B cell (primary cell): ENCODE measurements around the gene CCDC9B. TPM values are rescaled to one million over a fixed set of nuclear protein-coding genes. Genes with fewer than 3 reads are reported as not detected.

Experiments
- ATAC-seq: fragments of 200-7000 bp; cut with Tn5 transposase; one replicate; pipeline ENCODE4 v1.10.0; 2021; ENCODE audit warnings: low read depth, mild to moderate bottlenecking, moderate number of reproducible peaks, moderate library complexity
- CTCF ChIA-PET: fragments of 350-600 bp; sonication (Branson Sonifier 250); formaldehyde crosslinking; loops from one replicate; lab custom pipeline; 2021; ENCODE audit warnings: antibody characterized with exemption, inconsistent platforms; lab: Charles Lee
- POLR2A ChIA-PET: fragments of 350-600 bp; sonication (Branson Sonifier 250); formaldehyde crosslinking; loops from one replicate; lab custom pipeline; 2021; ENCODE audit warnings: antibody characterized with exemption; lab: Charles Lee
- DNase-seq: peaks from one replicate; pipeline ENCODE4 v3.0.0; 2013
- H2AFZ ChIP-seq: 2 replicates; pipeline ENCODE4 v1.6.1; 2012; ENCODE audit warnings: mild to moderate bottlenecking, low read depth, low read length; ENCODE audit not compliant: insufficient read depth, poor library complexity, severe bottlenecking
- H3K27ac ChIP-seq, 2 donors: 1 replicate in 1 of 2; 2 replicates in 1 of 2; pipeline ENCODE4 v1.5.1; 2012 to 2013; ENCODE audit warnings: low read length in 2 of 2, mild to moderate bottlenecking in 2 of 2, moderate library complexity in 1 of 2
- H3K27me3 ChIP-seq, 4 experiments: fragments of 200-600 bp in 1 of 4; sonication (generic) in 1 of 4; replicated peaks in 1 of 4; 1 replicate in 2 of 4; 2 replicates in 2 of 4; pipeline versions ENCODE4 v1.6.1 to v1.7.0; 2013 to 2016; ENCODE audit warnings: low read length in 3 of 4, mild to moderate bottlenecking in 2 of 4, mixed read lengths in 1 of 4, moderate library complexity in 1 of 4; ENCODE audit not compliant: insufficient read depth in 4 of 4, control insufficient read depth in 3 of 4; ENCODE audit errors: control extremely low read depth in 1 of 4
- H3K36me3 ChIP-seq, 2 experiments: replicated peaks in 1 of 2; 1 replicate in 1 of 2; 2 replicates in 1 of 2; pipeline versions ENCODE4 v1.6.1 to v1.7.1; 2013; ENCODE audit warnings: low read length in 1 of 2; ENCODE audit not compliant: insufficient read depth in 2 of 2, control insufficient read depth in 1 of 2; ENCODE audit errors: control extremely low read depth in 1 of 2, extremely low read depth in 1 of 2
- H3K4me1 ChIP-seq, 2 donors: fragments of 200-600 bp in 1 of 2; sonication (generic) in 1 of 2; 1 replicate in 1 of 2; 2 replicates in 1 of 2; pipeline versions ENCODE4 v1.5.1 to v1.6.1; 2013 to 2017; ENCODE audit warnings: low read length in 2 of 2; ENCODE audit not compliant: control insufficient read depth in 2 of 2, insufficient read depth in 2 of 2
- H3K4me2 ChIP-seq: replicated peaks from 2 replicates; pipeline ENCODE3; 2012; ENCODE audit warnings: mild to moderate bottlenecking, low read depth, low read length; ENCODE audit not compliant: poor library complexity, severe bottlenecking
- H3K4me3 ChIP-seq, 5 experiments: fragments of 200-600 bp in 1 of 5; sonication (generic) in 1 of 5; 1 replicate in 3 of 5; 2 replicates in 2 of 5; pipeline versions ENCODE4 v1.5.1 to v1.7.0; 2011 to 2016; ENCODE audit warnings: low read length in 4 of 5, mild to moderate bottlenecking in 4 of 5, low read depth in 2 of 5, control low read depth in 1 of 5, moderate library complexity in 1 of 5; ENCODE audit not compliant: insufficient read depth in 1 of 5; ENCODE audit errors: control extremely low read depth in 1 of 5, extremely low read depth in 1 of 5
- H3K79me2 ChIP-seq: fragments of 200-600 bp; sonication (generic); one replicate; pipeline ENCODE4 v1.6.0; 2016; ENCODE audit warnings: low read length; ENCODE audit not compliant: control insufficient read depth, insufficient read depth
- H3K9ac ChIP-seq: fragments of 200-600 bp; sonication (generic); 2 replicates; pipeline ENCODE4 v1.6.1; 2017; ENCODE audit warnings: mild to moderate bottlenecking, low read length, moderate library complexity
- H3K9me3 ChIP-seq, 3 donors: one replicate each; pipeline versions ENCODE4 v1.6.1 to v1.7.1; 2013; ENCODE audit warnings: low read length in 2 of 3; ENCODE audit not compliant: control insufficient read depth in 2 of 3, insufficient read depth in 1 of 3; ENCODE audit errors: control extremely low read depth in 1 of 3
- H4K20me1 ChIP-seq: 2 replicates; pipeline ENCODE4 v1.6.0; 2012; ENCODE audit warnings: mild to moderate bottlenecking, low read length; ENCODE audit not compliant: insufficient read depth, control insufficient read depth, poor library complexity, severe bottlenecking
- H3K27ac Mint-ChIP-seq: one replicate; pipeline ENCODE4 v1.8.0; 2021; ENCODE audit warnings: mixed read lengths
- H3K27me3 Mint-ChIP-seq: one replicate; pipeline ENCODE4 v1.8.0; 2021; ENCODE audit warnings: mixed read lengths
- H3K4me1 Mint-ChIP-seq: one replicate; pipeline ENCODE4 v1.8.0; 2021; ENCODE audit warnings: mixed read lengths
- H3K4me3 Mint-ChIP-seq: one replicate; pipeline ENCODE4 v1.8.0; 2021; ENCODE audit warnings: mixed read lengths
- H3K9me3 Mint-ChIP-seq: one replicate; pipeline ENCODE4 v1.8.0; 2022; ENCODE audit warnings: mixed read lengths; ENCODE audit not compliant: insufficient read depth
- CTCF ChIP-seq: fragments of 200-600 bp; IDR thresholded peaks from one replicate; pipeline ENCODE4 v1.8.0; 2022; ENCODE audit warnings: antibody characterized with exemption, mild to moderate bottlenecking
- EZH2 ChIP-seq: IDR thresholded peaks from 2 replicates; pipeline ENCODE4 v1.6.1; 2012; ENCODE audit warnings: borderline replicate concordance, low read depth, mild to moderate bottlenecking, moderate library complexity, low read length; ENCODE audit not compliant: insufficient read depth, poor library complexity, severe bottlenecking
- WGBS: methylation state at CpG from one replicate; pipeline ENCODE4 v1.1.5; 2013; ENCODE audit warnings: missing lambda C conversion rate; ENCODE audit not compliant: insufficient coverage; 5-methylcytosine and 5-hydroxymethylcytosine counted together
- intact Hi-C: fragments of 100-400 bp; cut with micrococcal nuclease; formaldehyde crosslinking; loops from one replicate; pipeline ENCODE4 v1.10.0; 2022
- polyA plus RNA-seq: library from polyadenylated mRNA; depleted of rRNA; stranded (reverse); fragments of >200 nt; gene quantifications from 2 replicates; pipeline ENCODE4 v1.2.3, GENCODE V29; 2012
- total RNA-seq, 2 donors: library from RNA; stranded (reverse); fragments of 120-200 nt in 1 of 2; gene quantifications; 1 replicate in 1 of 2; 2 replicates in 1 of 2; pipeline versions ENCODE4 v1.2.3 to v1.2.4, GENCODE V29; 2013 to 2022

Gene CCDC9B
- total and polyA plus RNA-seq, 2 donors (not counting 1 experiment from before 2014, with no cell fraction given): 1.6 to 2.4 TPM

DNA sequence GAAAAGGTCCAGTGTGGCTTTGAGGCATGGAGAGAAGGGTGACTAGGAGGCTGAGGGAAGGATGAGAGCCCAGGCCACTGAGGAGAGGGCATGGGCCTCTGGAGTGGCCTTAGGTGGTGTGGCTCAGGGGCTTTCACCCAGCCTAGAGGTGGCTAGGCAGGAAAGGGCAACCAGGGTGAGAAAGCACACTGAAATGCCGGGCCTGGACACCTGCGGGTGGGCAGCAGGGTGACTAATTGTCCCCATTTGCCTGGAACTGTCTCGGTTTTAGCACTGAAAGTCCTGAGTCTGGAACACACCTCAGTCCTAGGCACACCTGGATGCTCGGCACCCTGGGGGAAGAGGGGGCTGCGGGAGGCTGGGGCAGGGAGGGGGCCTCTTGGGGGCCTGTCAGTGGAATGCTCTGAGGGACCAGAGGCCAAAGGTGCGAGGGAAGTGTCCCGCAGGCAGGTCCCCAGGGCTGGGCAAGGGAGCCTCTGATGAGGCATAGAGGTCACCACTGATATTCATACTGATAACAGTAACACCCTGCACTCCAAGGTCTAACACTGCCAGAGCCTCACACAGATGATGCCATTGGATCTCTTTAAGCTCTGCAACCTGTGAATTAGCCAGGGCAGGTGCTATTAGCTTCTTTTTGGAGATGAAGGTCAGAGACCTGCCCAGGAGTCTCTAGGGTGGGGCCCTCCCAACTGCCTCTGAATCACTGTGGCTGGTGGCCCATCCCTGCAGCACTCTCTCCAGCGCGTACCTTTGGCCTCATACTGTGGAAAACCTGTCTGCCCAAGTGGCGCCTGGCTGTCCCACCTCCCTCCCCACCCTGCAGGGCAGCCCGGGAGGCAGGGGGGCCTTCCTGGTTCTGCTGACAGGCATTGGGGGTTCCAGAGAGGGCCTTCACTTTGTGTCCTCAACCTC lies 7.1 kb upstream of the CCDC9B start:
- H3K9me3 ChIP-seq: no peaks in the 10 kb centered on the region
- no peaks in the 10 kb centered on the region for H3K27me3 Mint-ChIP-seq
- H2AFZ ChIP-seq: no peak overlapping the region
- ATAC-seq: no peak
- no peaks in the 10 kb centered on the region for H3K9me3 Mint-ChIP-seq
- no peaks in the 10 kb centered on the region for H3K36me3 ChIP-seq
- H4K20me1 ChIP-seq: no peaks in the 10 kb centered on the region
- no peak overlapping the region for H3K4me3 Mint-ChIP-seq
- H3K4me3 ChIP-seq: no peak overlapping the region
- no peak overlapping the region for H3K4me2 ChIP-seq
- H3K4me1 ChIP-seq: no peaks in the 10 kb centered on the region
- no peaks in the 10 kb centered on the region for H3K4me1 Mint-ChIP-seq
- H3K27ac Mint-ChIP-seq: no peak overlapping the region
- intact Hi-C loops: no loop called here
- POLR2A ChIA-PET: no interaction called here
- 93% methylated on average over 8 of the region's 11 CpGs for WGBS
- no peak overlapping the region for H3K9ac ChIP-seq
- CTCF ChIA-PET: interaction anchor here (15.0 kb wide), 1 partner anchor 74 kb away, joined by 308 read pairs; no protein-coding TSS in a partner anchor
- DNase-seq: no peak
- no peak for TF ChIP-seq CTCF
- TF ChIP-seq EZH2: no peak
- no peaks in the 10 kb centered on the region for H3K27me3 ChIP-seq
- H3K27ac ChIP-seq: no peak overlapping the region
- H3K79me2 ChIP-seq: no peaks in the 10 kb centered on the region
